Activated CD8-positive, alpha-beta T cell treated with anti-CD3 and anti-CD28 coated beads for 36 hours (primary cell): ENCODE data around the gene SERGEF. TPM values are rescaled to one million over a fixed set of nuclear protein-coding genes. Genes with fewer than 3 reads are reported as not detected.

Experiments used
- ATAC-seq: fragments of 200-7000 bp; cut with Tn5 transposase; one replicate; pipeline ENCODE4 v1.10.0; 2021; ENCODE audit warnings: mild to moderate bottlenecking, moderate library complexity
- CTCF ChIA-PET: fragments of 350-600 bp; sonication (Branson Sonifier 250); formaldehyde crosslinking; loops from one replicate; lab custom pipeline; 2021; ENCODE audit warnings: antibody characterized with exemption; lab: Charles Lee
- POLR2A ChIA-PET: fragments of 350-600 bp; sonication (Branson Sonifier 250); formaldehyde crosslinking; loops from one replicate; lab custom pipeline; 2021; ENCODE audit warnings: antibody characterized with exemption; lab: Charles Lee
- DNase-seq: peaks from one replicate; pipeline ENCODE4 v3.0.0-alpha.2; 2020
- H3K27ac Mint-ChIP-seq: one replicate; pipeline ENCODE4 v1.8.0; 2021; ENCODE audit warnings: mild to moderate bottlenecking, mixed read lengths
- H3K27me3 Mint-ChIP-seq: one replicate; pipeline ENCODE4 v1.8.0; 2021; ENCODE audit warnings: mixed read lengths
- H3K36me3 Mint-ChIP-seq: one replicate; pipeline ENCODE4 v1.8.0; 2021; ENCODE audit warnings: low read depth, mixed read lengths
- H3K4me1 Mint-ChIP-seq: one replicate; pipeline ENCODE4 v1.8.0; 2021; ENCODE audit warnings: low read depth, mixed read lengths
- H3K4me3 Mint-ChIP-seq: one replicate; pipeline ENCODE4 v1.8.0; 2021; ENCODE audit warnings: mild to moderate bottlenecking, moderate library complexity, mixed read lengths
- H3K9me3 Mint-ChIP-seq: one replicate; pipeline ENCODE4 v1.8.0; 2021; ENCODE audit warnings: mixed read lengths
- CTCF ChIP-seq: fragments of 200-600 bp; IDR thresholded peaks from one replicate; pipeline ENCODE4 v1.8.0; 2022; ENCODE audit warnings: antibody characterized with exemption, mild to moderate bottlenecking
- intact Hi-C: fragments of 100-400 bp; cut with micrococcal nuclease; formaldehyde crosslinking; loops from one replicate; pipeline ENCODE4 v1.10.0; 2022
- total RNA-seq, 2 experiments: library from RNA; stranded (reverse); gene quantifications; one replicate each; pipeline ENCODE4 v1.2.3, GENCODE V29; 2021

SERGEF gene
- total RNA-seq, 2 experiments from 2014 or later = 56.2 to 64.4 TPM

GRCh38 chr11:17777086-17777737 lies 235.6 kb downstream of the SERGEF start:
- Mint-ChIP-seq H3K4me1 (no peaks in the 10 kb centered on the region), H3K27ac (no peak overlapping the region), H3K27me3 (no peaks in the 10 kb centered on the region), H3K4me3 (no peak overlapping the region), H3K9me3 (no peaks in the 10 kb centered on the region), H3K36me3 (no peaks in the 10 kb centered on the region)
- no peak for ATAC-seq
- DNase-seq = no peak
- intact Hi-C loops = no loop called here
- ChIA-PET POLR2A (no interaction called here), CTCF (no interaction called here)
- no peak for TF ChIP-seq CTCF

GRCh38 chr11:17776212-17776875 lies 236.5 kb downstream of the SERGEF start:
- ChIA-PET CTCF (no interaction called here), POLR2A (no interaction called here)
- no peak for TF ChIP-seq CTCF
- no peaks in the 10 kb centered on the region for H3K27me3 Mint-ChIP-seq
- no peaks in the 10 kb centered on the region for H3K36me3 Mint-ChIP-seq
- DNase-seq = no peak
- intact Hi-C loops = no loop called here
- no peak overlapping the region for H3K4me3 Mint-ChIP-seq
- H3K27ac Mint-ChIP-seq = no peak overlapping the region
- no peaks in the 10 kb centered on the region for H3K9me3 Mint-ChIP-seq
- ATAC-seq = no peak
- no peaks in the 10 kb centered on the region for H3K4me1 Mint-ChIP-seq

GRCh38 chr11:17775507-17776211 lies 237.2 kb downstream of the SERGEF start:
- H3K27me3 Mint-ChIP-seq = no peaks in the 10 kb centered on the region
- ChIA-PET CTCF (no interaction called here), POLR2A (no interaction called here)
- H3K4me3 Mint-ChIP-seq = no peak overlapping the region
- H3K36me3 Mint-ChIP-seq = no peaks in the 10 kb centered on the region
- no peak for ATAC-seq
- TF ChIP-seq CTCF = no peak
- no peaks in the 10 kb centered on the region for H3K4me1 Mint-ChIP-seq
- H3K9me3 Mint-ChIP-seq = no peaks in the 10 kb centered on the region
- H3K27ac Mint-ChIP-seq = no peak overlapping the region
- no peak for DNase-seq
- intact Hi-C loops = no loop called here

GRCh38 chr11:17775035-17775348 lies 237.9 kb downstream of the SERGEF start:
- Mint-ChIP-seq H3K27me3 (no peaks in the 10 kb centered on the region), H3K36me3 (no peaks in the 10 kb centered on the region), H3K4me3 (no peak overlapping the region), H3K9me3 (no peaks in the 10 kb centered on the region), H3K4me1 (no peaks in the 10 kb centered on the region), H3K27ac (no peak overlapping the region)
- ATAC-seq (no peak), DNase-seq (no peak)
- ChIA-PET POLR2A (no interaction called here), CTCF (no interaction called here)
- intact Hi-C loops = no loop called here
- no peak for TF ChIP-seq CTCF
